22Rv1 (cell line): ENCODE data around the gene BGLAP.

Source experiments
- CTCF ChIP-seq: fragments of 450-650 bp; IDR thresholded peaks from 2 replicates; pipeline ENCODE4 v1.5.1; 2017; ENCODE audit warnings: mild to moderate bottlenecking
- ZFX ChIP-seq: fragments of 450-650 bp; IDR thresholded peaks from 2 replicates; pipeline ENCODE4 v1.6.1; 2017; ENCODE audit warnings: antibody characterized with exemption, borderline replicate concordance

DNA sequence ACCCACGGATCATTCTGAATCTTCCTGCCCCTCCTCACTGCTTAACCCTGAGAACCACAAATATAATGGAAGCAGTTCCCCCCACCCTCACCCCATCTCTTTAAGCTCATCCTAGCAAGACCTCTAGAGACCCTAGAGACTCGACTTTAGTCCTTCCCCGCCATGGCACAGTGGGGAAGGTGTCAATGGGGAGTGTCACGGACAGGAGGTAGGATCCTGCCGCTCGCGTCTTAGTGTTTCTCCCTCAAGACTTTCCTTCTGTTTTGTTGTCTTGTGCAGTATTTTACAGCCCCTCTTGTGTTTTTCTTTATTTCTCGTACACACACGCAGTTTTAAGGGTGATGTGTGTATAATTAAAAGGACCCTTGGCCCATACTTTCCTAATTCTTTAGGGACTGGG, 29.9 kb upstream of the BGLAP start:
- TF ChIP-seq CTCF, result no peak
- TF ChIP-seq ZFX, result no peak
